ENCODE results near the gene MAST2. TPM values are rescaled to one million over a fixed set of nuclear protein-coding genes. Genes with fewer than 3 reads are reported as not detected.

The MAST2 gene
- total and polyA plus RNA-seq, 2 of the 4 experiments (the other 2 are of a cell fraction) = 14.2 to 41.0 TPM

GRCh38 chr1:45938029-45938428 is 134.6 kb downstream of the MAST2 start:
- dilution Hi-C loops (cut with HindIII; ENCODE audit: low sequenced_read_pairs, unreplicated experiment) = no loop called here
- intact Hi-C loops (cut with micrococcal nuclease) = no loop called here
- H2AK9ac ChIP-seq (replicated peaks; ENCODE audit: low read depth, low read length, poor library complexity) = no peak overlapping the region
- no peak overlapping the region for H3K27ac ChIP-seq (ENCODE audit: insufficient read depth, low read length)
- H3K4me2 ChIP-seq (ENCODE audit: low read depth, low read length) = no peak overlapping the region
- H3K18ac ChIP-seq (ENCODE audit: low read depth, low read length) = no peak overlapping the region
- no peak overlapping the region for H2BK5ac ChIP-seq (ENCODE audit: low read depth, low read length, poor library complexity, severe bottlenecking)
- H3K79me1 ChIP-seq (ENCODE audit: low read depth in 1 of 2, low read length in 2 of 2) = peaks cover 24 to 38% of the 10 kb centered on the region in 2 experiments
- no peak overlapping the region for H3K14ac ChIP-seq (replicated peaks; ENCODE audit: low read depth, low read length)
- no peak for TF ChIP-seq SMC3 (IDR thresholded peaks at IDR 0.05; ENCODE audit: low read depth, low read length)
- no peak for TF ChIP-seq MAZ (IDR thresholded peaks at IDR 0.05; ENCODE audit: borderline replicate concordance, low read depth, low read length)
- TF ChIP-seq FOS (IDR thresholded peaks at IDR 0.05; ENCODE audit: low read depth, low read length) = no peak
- TF ChIP-seq BHLHE40 (IDR thresholded peaks at IDR 0.05; ENCODE audit: low read depth, low read length) = no peak
- no peak for TF ChIP-seq NFE2L2 (IDR thresholded peaks at IDR 0.05; ENCODE audit: low read depth, low read length)
- no peak for TF ChIP-seq RCOR1 (IDR thresholded peaks at IDR 0.05; ENCODE audit: insufficient replicate concordance, low read length)
- no peak for TF ChIP-seq CHD1 (IDR thresholded peaks at IDR 0.05; ENCODE audit: low read depth, low read length)
- no peak for TF ChIP-seq RFX5 (IDR thresholded peaks at IDR 0.05; ENCODE audit: low read depth, low read length)
- ChIA-PET CTCF (no interaction called here), POLR2A (ENCODE audit: unreplicated experiment) (no interaction called here)
- no peak overlapping the region for H2AFZ ChIP-seq (replicated peaks; ENCODE audit: low read length, poor library complexity)
- no peak overlapping the region for H4K5ac ChIP-seq (ENCODE audit: low read depth, low read length)
- no peak overlapping the region for H3K4me3 ChIP-seq (ENCODE audit: insufficient read depth, low read depth, low read length)
- no peak overlapping the region for H3K56ac ChIP-seq (ENCODE audit: extremely low read depth, insufficient read depth, low read length)
- H2AK5ac ChIP-seq (ENCODE audit: low read depth, low read length) = no peak overlapping the region; the same call in 1 of the 2 replicates
- no peak overlapping the region for H2BK15ac ChIP-seq (ENCODE audit: low read depth, low read length)
- no peaks in the 10 kb centered on the region for H3K9me1 ChIP-seq (ENCODE audit: insufficient read depth, low read length)
- no peaks in the 10 kb centered on the region for H3K4me1 ChIP-seq (ENCODE audit: control insufficient read depth, insufficient read depth, low read length)
- BruUV-seq (replicated peaks) = no TSS peak
- no peaks in the 10 kb centered on the region for H3K27me3 ChIP-seq (ENCODE audit: control insufficient read depth, insufficient read depth, low read length)
- no peak overlapping the region for H3K9ac ChIP-seq (ENCODE audit: low read depth, low read length)
- no peak overlapping the region for H2BK120ac ChIP-seq (ENCODE audit: low read depth, low read length)
- no peak overlapping the region for H3K23ac ChIP-seq (ENCODE audit: low read depth, low read length)
- no peak overlapping the region for H4K91ac ChIP-seq (ENCODE audit: insufficient read depth, low read depth, low read length)
- no peak for DNase-seq
- H4K20me1 ChIP-seq (ENCODE audit: insufficient read depth, low read length) = no peaks in the 10 kb centered on the region
- H4K8ac ChIP-seq (ENCODE audit: low read depth in 2 of 2, low read length in 2 of 2) = no peak overlapping the region
- in situ Hi-C loops (cut with MboI; ENCODE audit: low sequenced_read_pairs) = no loop called here
- H3K9me3 ChIP-seq (ENCODE audit: control insufficient read depth, insufficient read depth, low read length) = no peaks in the 10 kb centered on the region
- no peak overlapping the region for H2BK20ac ChIP-seq (ENCODE audit: low read depth, low read length)
- H3K4ac ChIP-seq (ENCODE audit: low read depth, low read length) = no peak overlapping the region
- no peaks in the 10 kb centered on the region for H3K36me3 ChIP-seq (ENCODE audit: control insufficient read depth, insufficient read depth, low read length)
- ATAC-seq (ENCODE audit: low read depth) = no peak

Data from IMR-90 (cell line).